SK-N-SH (cell line): ENCODE measurements around the gene SWAP70. TPM values are rescaled to one million over a fixed set of nuclear protein-coding genes. Genes with fewer than 3 reads are reported as not detected.

ENCODE experiments used
- CTCF ChIA-PET: fragments of 300-600, 350-600 bp; formaldehyde crosslinking; extraction: SDS; loops from one replicate; lab custom pipeline; 2021; lab: Yijun Ruan, JAX
- POLR2A ChIA-PET: fragments of 350-600 bp; sonication (Branson Sonifier 250); formaldehyde crosslinking; extraction: SDS; loops from one replicate; lab custom pipeline; 2020; ENCODE audit warnings: antibody characterized with exemption, inconsistent platforms; lab: Yijun Ruan, JAX
- DNase-seq: peaks from one replicate; pipeline ENCODE4 v3.0.0; 2012
- H2AFZ ChIP-seq: fragments of 200-600 bp; sonication (generic); 2 replicates; pipeline ENCODE4 v1.8.1; 2016; ENCODE audit warnings: antibody characterized with exemption, mild to moderate bottlenecking, low read depth
- H3F3A ChIP-seq: fragments of 200-600 bp; sonication (generic); replicated peaks from 2 replicates; pipeline ENCODE3; 2016; ENCODE audit warnings: antibody characterized with exemption, mild to moderate bottlenecking; ENCODE audit not compliant: insufficient read depth
- H3K27ac ChIP-seq, 2 experiments: fragments of 200-500 bp in 1 of 2; fragments of 200-600 bp in 1 of 2; sonication (Bioruptor generic) in 1 of 2; sonication (generic), shearing (Covaris generic) in 1 of 2; 2 replicates each; pipeline versions ENCODE4 v1.5.1 to v1.6.1; 2014 to 2016; ENCODE audit warnings: low read depth in 2 of 2, inconsistent platforms in 1 of 2, low read length in 1 of 2, mild to moderate bottlenecking in 1 of 2, mixed read lengths in 1 of 2
- H3K27me3 ChIP-seq: fragments of 200-600 bp; sonication (generic), shearing (Covaris generic); 2 replicates; pipeline ENCODE4 v1.6.1; 2016; ENCODE audit warnings: mixed run types; ENCODE audit not compliant: insufficient read depth
- H3K36me3 ChIP-seq, 2 experiments: fragments of 200-500 bp in 1 of 2; fragments of 200-600 bp in 1 of 2; sonication (Bioruptor generic) in 1 of 2; sonication (generic) in 1 of 2; replicated peaks in 1 of 2; 2 replicates each; pipeline versions ENCODE3 to v1.5.1; 2014 to 2016; ENCODE audit warnings: low read length in 1 of 2, mild to moderate bottlenecking in 1 of 2; ENCODE audit not compliant: insufficient read depth in 2 of 2, control insufficient read depth in 1 of 2
- H3K4me1 ChIP-seq, 2 experiments: fragments of 200-500 bp in 1 of 2; fragments of 200-600 bp in 1 of 2; sonication (Bioruptor generic) in 1 of 2; sonication (generic), shearing (Covaris generic) in 1 of 2; 2 replicates each; pipeline versions ENCODE4 v1.5.1 to v1.6.1; 2014 to 2016; ENCODE audit warnings: low read depth in 1 of 2, low read length in 1 of 2, mixed run types in 1 of 2; ENCODE audit not compliant: insufficient read depth in 2 of 2, control insufficient read depth in 1 of 2
- H3K4me2 ChIP-seq: fragments of 200-600 bp; sonication (generic), shearing (Covaris generic); 2 replicates; pipeline ENCODE4 v1.6.1; 2017; ENCODE audit warnings: mixed run types
- H3K4me3 ChIP-seq, 2 experiments: fragments of 200-500 bp in 1 of 2; fragments of 200-600 bp in 1 of 2; sonication (Bioruptor generic) in 1 of 2; sonication (generic), shearing (Covaris generic) in 1 of 2; 2 replicates each; pipeline versions ENCODE4 v1.5.1 to v1.8.1; 2014 to 2016; ENCODE audit warnings: low read depth in 2 of 2, inconsistent platforms in 1 of 2, low read length in 1 of 2, mild to moderate bottlenecking in 1 of 2, mixed read lengths in 1 of 2, moderate library complexity in 1 of 2
- H3K79me2 ChIP-seq: fragments of 200-600 bp; sonication (generic); 2 replicates; pipeline ENCODE4 v1.8.1; 2017; ENCODE audit warnings: mild to moderate bottlenecking; ENCODE audit not compliant: insufficient read depth
- H3K9ac ChIP-seq: fragments of 200-600 bp; sonication (generic); 2 replicates; pipeline ENCODE4 v1.6.1; 2017; ENCODE audit warnings: mixed run types
- H3K9me2 ChIP-seq: fragments of 200-600 bp; sonication (generic); 2 replicates; pipeline ENCODE4 v1.6.1; 2017; ENCODE audit warnings: mixed run types
- H3K9me3 ChIP-seq: fragments of 200-600 bp; sonication (generic); 2 replicates; pipeline ENCODE4 v1.6.1; 2017; ENCODE audit warnings: mixed run types, mild to moderate bottlenecking, moderate library complexity
- H4K20me1 ChIP-seq: fragments of 200-600 bp; sonication (generic); 2 replicates; pipeline ENCODE4 v1.6.1; 2017; ENCODE audit warnings: mild to moderate bottlenecking, mixed run types; ENCODE audit not compliant: insufficient read depth
- CHD2 ChIP-seq: fragments of 150-350 bp; IDR thresholded peaks from 2 replicates; pipeline ENCODE4 v1.6.1; 2018; ENCODE audit warnings: low read length; ENCODE audit not compliant: partially characterized antibody
- FOSL2 ChIP-seq: IDR thresholded peaks from 2 replicates; pipeline ENCODE4 v1.4.0; 2012; ENCODE audit warnings: low read depth, mild to moderate bottlenecking, moderate library complexity, borderline replicate concordance
- FOXM1 ChIP-seq: IDR thresholded peaks from 2 replicates; pipeline ENCODE4 v1.4.0; 2012; ENCODE audit warnings: low read depth, mild to moderate bottlenecking
- GABPA ChIP-seq: IDR thresholded peaks from 2 replicates; pipeline ENCODE4 v1.4.0; 2012; ENCODE audit warnings: low read depth, mild to moderate bottlenecking
- MXI1 ChIP-seq: IDR thresholded peaks from 2 replicates; pipeline ENCODE4 v1.6.1; 2012; ENCODE audit warnings: mild to moderate bottlenecking, low read depth, low read length, improper control_type of control experiment
- NFIC ChIP-seq: IDR thresholded peaks from 2 replicates; pipeline ENCODE4 v1.4.0; 2012; ENCODE audit warnings: borderline replicate concordance
- RAD21 ChIP-seq: IDR thresholded peaks from 2 replicates; pipeline ENCODE4 v1.6.1; 2012; ENCODE audit warnings: mild to moderate bottlenecking, low read length
- SIN3A ChIP-seq: IDR thresholded peaks from 2 replicates; pipeline ENCODE4 v1.6.1; 2012; ENCODE audit warnings: low read depth, mild to moderate bottlenecking, low read length, moderate library complexity, borderline replicate concordance
- TCF12 ChIP-seq: IDR thresholded peaks from 2 replicates; pipeline ENCODE4 v1.4.0; 2012
- WGBS: methylation state at CpG from one replicate; pipeline ENCODE4 v1.1.6; 2017; ENCODE audit warnings: low lambda C conversion rate; 5-methylcytosine and 5-hydroxymethylcytosine counted together
- polyA plus RNA-seq, 3 experiments: library from polyadenylated mRNA; depleted of rRNA; stranded (reverse); fragments of >200 nt; gene quantifications; 2 replicates each; pipeline ENCODE4 v1.2.3, GENCODE V29; 2012
- TF ChIP-seq, protein P1 (sequence below): IDR thresholded peaks from 2 replicates; pipeline ENCODE4 v1.4.0; 2012; ENCODE audit warnings: low read depth, borderline replicate concordance
- TF ChIP-seq, protein P2 (sequence below): fragments of 150-350 bp; IDR thresholded peaks from 2 replicates; pipeline ENCODE4 v1.6.1; 2017; ENCODE audit warnings: antibody characterized with exemption, low read length, low read depth, borderline replicate concordance
- TF ChIP-seq, protein P3 (sequence below): fragments of 200-600 bp; sonication (generic); IDR thresholded peaks from 2 replicates; pipeline ENCODE4 v1.6.1; 2017; ENCODE audit warnings: antibody characterized with exemption, mild to moderate bottlenecking, moderate library complexity
- TF ChIP-seq, protein P4 (sequence below): fragments of 150-350 bp; IDR thresholded peaks from 2 replicates; pipeline ENCODE4 v1.6.1; 2016; ENCODE audit warnings: mild to moderate bottlenecking, low read depth, low read length

SWAP70 gene
- polyA plus RNA-seq, 1 of the 3 experiments (the other 2 are of a cell fraction): 10.6 TPM

DNA sequence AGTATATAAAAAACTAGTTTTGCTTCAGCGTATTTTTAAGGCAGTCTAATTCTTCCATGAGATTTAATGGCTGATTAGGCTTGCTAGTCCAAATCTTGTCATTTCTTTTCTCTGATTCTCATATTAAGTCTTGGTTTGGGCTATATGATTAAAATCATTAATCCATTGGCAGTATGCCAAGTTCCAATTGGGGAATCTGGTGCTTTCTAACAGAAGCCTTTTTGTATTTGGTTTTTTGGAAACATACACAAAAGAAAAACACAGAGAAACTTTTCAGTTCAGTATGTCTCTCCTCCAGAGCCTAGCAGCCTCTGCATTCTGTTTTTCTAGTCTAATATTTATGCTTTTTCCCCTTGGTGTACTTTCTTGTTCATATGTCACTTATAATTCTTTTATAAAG is 37.9 kb downstream of the SWAP70 start:
- H2AFZ ChIP-seq: no peak overlapping the region
- H3K9me3 ChIP-seq: no peaks in the 10 kb centered on the region
- no peaks in the 10 kb centered on the region for H3K9me2 ChIP-seq
- no peak for DNase-seq
- peaks cover 37% of the 10 kb centered on the region for H3K79me2 ChIP-seq
- H3K27me3 ChIP-seq: no peaks in the 10 kb centered on the region
- H3K4me3 ChIP-seq: no peak overlapping the region
- WGBS: 90% methylated on average over 1 of the region's 1 CpG
- CTCF ChIA-PET: no interaction called here
- POLR2A ChIA-PET: no interaction called here
- TF ChIP-seq CHD2: no peak
- peak; percentile 28; the same call in 1 of the 2 replicates for TF ChIP-seq NFIC
- no peaks in the 10 kb centered on the region; a peak in 1 of 4 replicates for H3K4me1 ChIP-seq
- H3K27ac ChIP-seq: no peak overlapping the region
- H3K9ac ChIP-seq: no peak overlapping the region
- peaks cover 0 to 14% of the 10 kb centered on the region in 2 experiments for H3K36me3 ChIP-seq
- peaks cover 15% of the 10 kb centered on the region for H3F3A ChIP-seq
- no peaks in the 10 kb centered on the region for H4K20me1 ChIP-seq
- H3K4me2 ChIP-seq: no peak overlapping the region

DNA sequence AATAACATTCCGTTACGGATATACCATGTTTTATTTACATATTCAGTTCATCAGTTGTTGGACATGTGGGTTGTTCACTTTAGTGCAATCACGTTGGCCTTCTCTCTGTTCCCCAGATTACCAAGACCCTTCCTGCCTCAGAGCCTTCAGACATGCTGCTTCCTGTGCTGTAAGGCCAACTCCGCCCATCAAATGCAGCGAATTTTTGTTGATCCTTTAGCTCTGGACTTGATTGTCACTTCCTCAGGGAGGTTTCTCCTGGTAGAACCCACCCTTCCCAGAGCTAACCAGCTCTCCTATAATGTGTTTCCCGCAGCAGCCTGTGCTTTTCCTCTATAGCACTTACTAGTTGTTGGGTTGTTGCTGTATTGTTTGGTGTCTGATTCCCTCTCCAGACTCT is 39.4 kb downstream of the SWAP70 start:
- no peak for DNase-seq
- H2AFZ ChIP-seq: no peak overlapping the region
- 97% methylated on average over 6 of the region's 6 CpGs for WGBS
- TF ChIP-seq MXI1 (no peak), TCF12 (no peak), CHD2 (no peak)
- TF ChIP-seq, protein P1, sequence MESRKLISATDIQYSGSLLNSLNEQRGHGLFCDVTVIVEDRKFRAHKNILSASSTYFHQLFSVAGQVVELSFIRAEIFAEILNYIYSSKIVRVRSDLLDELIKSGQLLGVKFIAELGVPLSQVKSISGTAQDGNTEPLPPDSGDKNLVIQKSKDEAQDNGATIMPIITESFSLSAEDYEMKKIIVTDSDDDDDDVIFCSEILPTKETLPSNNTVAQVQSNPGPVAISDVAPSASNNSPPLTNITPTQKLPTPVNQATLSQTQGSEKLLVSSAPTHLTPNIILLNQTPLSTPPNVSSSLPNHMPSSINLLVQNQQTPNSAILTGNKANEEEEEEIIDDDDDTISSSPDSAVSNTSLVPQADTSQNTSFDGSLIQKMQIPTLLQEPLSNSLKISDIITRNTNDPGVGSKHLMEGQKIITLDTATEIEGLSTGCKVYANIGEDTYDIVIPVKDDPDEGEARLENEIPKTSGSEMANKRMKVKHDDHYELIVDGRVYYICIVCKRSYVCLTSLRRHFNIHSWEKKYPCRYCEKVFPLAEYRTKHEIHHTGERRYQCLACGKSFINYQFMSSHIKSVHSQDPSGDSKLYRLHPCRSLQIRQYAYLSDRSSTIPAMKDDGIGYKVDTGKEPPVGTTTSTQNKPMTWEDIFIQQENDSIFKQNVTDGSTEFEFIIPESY: no peak
- H3K4me2 ChIP-seq: no peak overlapping the region
- H3K79me2 ChIP-seq: peaks cover 41% of the 10 kb centered on the region
- no peaks in the 10 kb centered on the region for H4K20me1 ChIP-seq
- H3K4me1 ChIP-seq: no peaks in the 10 kb centered on the region; a peak in 1 of 4 replicates
- CTCF ChIA-PET: no interaction called here
- no peak overlapping the region for H3K27ac ChIP-seq
- no peaks in the 10 kb centered on the region for H3K9me2 ChIP-seq
- peaks cover 0 to 8% of the 10 kb centered on the region in 2 experiments for H3K36me3 ChIP-seq
- H3K4me3 ChIP-seq: no peak overlapping the region
- H3K9me3 ChIP-seq: no peaks in the 10 kb centered on the region
- POLR2A ChIA-PET: no interaction called here
- H3K27me3 ChIP-seq: no peaks in the 10 kb centered on the region
- no peak overlapping the region for H3K9ac ChIP-seq
- peaks cover 15% of the 10 kb centered on the region for H3F3A ChIP-seq

DNA sequence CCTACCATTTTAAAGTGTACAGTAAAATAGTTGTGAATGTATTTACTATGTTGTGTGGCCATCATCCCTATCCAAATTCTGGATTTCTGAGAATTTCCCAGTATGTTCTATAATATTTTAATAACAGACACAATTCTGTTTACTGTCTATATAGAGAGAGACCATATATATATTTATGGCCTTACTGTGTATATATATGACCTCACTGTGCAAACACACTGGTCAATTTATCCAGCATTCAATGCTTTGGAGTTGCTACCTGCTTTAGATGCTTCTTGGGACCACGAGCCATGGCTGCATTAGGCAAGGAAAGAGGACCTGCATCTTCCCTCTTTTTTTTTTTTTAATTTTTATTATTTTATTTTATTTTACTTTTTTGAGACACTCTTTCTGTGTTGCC is 40.2 kb downstream of the SWAP70 start:
- Histone ChIP-seq H3K27ac (no peak overlapping the region), H3K79me2 (peaks cover 46% of the 10 kb centered on the region), H3K27me3 (no peaks in the 10 kb centered on the region), H3K4me2 (no peak overlapping the region), H3K36me3 (peaks cover 0 to 8% of the 10 kb centered on the region in 2 experiments), H3K4me1 (no peaks in the 10 kb centered on the region; a peak in 1 of 4 replicates), H3K9me2 (no peaks in the 10 kb centered on the region), H3K9me3 (no peaks in the 10 kb centered on the region), H2AFZ (no peak overlapping the region), H3K9ac (no peak overlapping the region), H4K20me1 (no peaks in the 10 kb centered on the region), H3F3A (peaks cover 15% of the 10 kb centered on the region), H3K4me3 (no peak overlapping the region)
- CTCF ChIA-PET: no interaction called here
- DNase-seq: no peak
- 100% methylated on average over 1 of the region's 1 CpG for WGBS
- POLR2A ChIA-PET: no interaction called here
- TF ChIP-seq SIN3A (no peak), MXI1 (no peak), FOXM1 (no peak), RAD21 (no peak), FOSL2 (no peak), GABPA (no peak)
- TF ChIP-seq, protein P2, sequence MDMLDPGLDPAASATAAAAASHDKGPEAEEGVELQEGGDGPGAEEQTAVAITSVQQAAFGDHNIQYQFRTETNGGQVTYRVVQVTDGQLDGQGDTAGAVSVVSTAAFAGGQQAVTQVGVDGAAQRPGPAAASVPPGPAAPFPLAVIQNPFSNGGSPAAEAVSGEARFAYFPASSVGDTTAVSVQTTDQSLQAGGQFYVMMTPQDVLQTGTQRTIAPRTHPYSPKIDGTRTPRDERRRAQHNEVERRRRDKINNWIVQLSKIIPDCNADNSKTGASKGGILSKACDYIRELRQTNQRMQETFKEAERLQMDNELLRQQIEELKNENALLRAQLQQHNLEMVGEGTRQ: no peak
- TF ChIP-seq, protein P3, sequence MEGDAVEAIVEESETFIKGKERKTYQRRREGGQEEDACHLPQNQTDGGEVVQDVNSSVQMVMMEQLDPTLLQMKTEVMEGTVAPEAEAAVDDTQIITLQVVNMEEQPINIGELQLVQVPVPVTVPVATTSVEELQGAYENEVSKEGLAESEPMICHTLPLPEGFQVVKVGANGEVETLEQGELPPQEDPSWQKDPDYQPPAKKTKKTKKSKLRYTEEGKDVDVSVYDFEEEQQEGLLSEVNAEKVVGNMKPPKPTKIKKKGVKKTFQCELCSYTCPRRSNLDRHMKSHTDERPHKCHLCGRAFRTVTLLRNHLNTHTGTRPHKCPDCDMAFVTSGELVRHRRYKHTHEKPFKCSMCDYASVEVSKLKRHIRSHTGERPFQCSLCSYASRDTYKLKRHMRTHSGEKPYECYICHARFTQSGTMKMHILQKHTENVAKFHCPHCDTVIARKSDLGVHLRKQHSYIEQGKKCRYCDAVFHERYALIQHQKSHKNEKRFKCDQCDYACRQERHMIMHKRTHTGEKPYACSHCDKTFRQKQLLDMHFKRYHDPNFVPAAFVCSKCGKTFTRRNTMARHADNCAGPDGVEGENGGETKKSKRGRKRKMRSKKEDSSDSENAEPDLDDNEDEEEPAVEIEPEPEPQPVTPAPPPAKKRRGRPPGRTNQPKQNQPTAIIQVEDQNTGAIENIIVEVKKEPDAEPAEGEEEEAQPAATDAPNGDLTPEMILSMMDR: no peak
- TF ChIP-seq, protein P1: no peak
- TF ChIP-seq, protein P4, sequence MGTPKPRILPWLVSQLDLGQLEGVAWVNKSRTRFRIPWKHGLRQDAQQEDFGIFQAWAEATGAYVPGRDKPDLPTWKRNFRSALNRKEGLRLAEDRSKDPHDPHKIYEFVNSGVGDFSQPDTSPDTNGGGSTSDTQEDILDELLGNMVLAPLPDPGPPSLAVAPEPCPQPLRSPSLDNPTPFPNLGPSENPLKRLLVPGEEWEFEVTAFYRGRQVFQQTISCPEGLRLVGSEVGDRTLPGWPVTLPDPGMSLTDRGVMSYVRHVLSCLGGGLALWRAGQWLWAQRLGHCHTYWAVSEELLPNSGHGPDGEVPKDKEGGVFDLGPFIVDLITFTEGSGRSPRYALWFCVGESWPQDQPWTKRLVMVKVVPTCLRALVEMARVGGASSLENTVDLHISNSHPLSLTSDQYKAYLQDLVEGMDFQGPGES: no peak
